Tongue (tissue), 2 donors: ENCODE measurements around the gene POMGNT1. TPM values are rescaled to one million over a fixed set of nuclear protein-coding genes. Genes with fewer than 3 reads are reported as not detected.

Experiments
- DNase-seq: peaks from one replicate; pipeline ENCODE4 v3.0.0-alpha.2; 2015
- total RNA-seq: library from RNA; depleted of rRNA; stranded (reverse); fragments of >200 nt; gene quantifications from one replicate; pipeline ENCODE4 v1.2.3, GENCODE V29; 2014

The POMGNT1 gene
- total RNA-seq, 1 donor from 2014 or later, result 40.6 TPM

DNA sequence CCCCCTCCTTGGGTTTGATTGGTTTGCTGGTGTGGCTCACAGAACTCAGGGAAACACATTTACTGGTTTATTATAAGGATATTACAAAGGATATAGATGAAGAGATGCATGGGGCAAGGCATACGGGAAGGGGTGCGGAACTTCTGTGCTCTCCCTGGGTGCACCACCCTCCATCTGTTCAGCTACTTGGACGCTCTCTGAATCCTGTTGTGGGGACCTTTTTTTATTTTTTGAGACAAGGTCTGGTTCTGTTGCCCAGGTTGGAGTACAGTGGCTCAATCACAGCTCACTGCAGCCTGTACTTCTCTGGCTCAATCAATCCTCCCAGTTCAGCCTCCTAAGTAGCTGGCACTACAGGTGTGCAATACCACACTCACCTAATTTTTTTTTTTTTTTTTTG is 12.3 kb upstream of the POMGNT1 start:
- no peak for DNase-seq

DNA sequence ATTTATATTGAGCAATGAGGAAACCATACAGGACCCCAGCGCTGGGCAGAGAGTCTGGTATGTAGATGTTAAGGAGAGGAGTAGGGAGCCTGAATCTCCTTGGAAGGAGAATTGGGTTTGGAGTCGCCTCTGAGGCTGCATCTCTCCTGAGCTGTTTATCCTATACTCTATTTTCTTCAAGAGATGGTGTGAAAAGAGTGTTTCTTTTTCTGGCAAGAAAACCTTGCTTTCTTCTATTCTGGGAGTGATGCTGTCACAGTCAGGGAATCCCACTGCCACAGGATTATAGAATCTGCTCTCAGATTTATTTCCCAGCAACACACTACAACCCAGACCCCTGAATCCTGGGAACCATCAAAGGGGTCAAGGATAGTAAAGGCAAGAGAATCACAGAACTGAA is 8.2 kb upstream of the POMGNT1 start:
- DNase-seq, result no peak

DNA sequence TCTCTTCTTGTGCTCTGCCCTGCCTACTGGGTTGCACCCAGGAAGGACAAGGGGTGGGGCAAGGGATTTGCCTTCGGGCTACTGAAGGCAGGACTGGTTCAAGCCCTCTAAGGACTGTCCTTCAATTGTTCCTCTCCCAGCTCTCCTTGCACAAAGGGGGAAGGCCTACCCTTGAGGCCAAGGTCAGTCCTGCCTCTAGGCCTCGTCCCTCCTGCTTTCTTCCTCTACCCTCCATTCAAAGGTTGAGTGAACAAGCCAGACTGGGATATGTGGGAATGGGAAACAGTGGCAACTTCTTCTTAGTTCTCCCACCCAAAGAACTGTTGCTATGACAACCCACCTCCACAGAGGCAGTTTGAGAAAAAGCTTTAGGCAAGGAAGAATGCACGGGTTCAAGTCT is 7.6 kb upstream of the POMGNT1 start:
- DNase-seq, result no peak

DNA sequence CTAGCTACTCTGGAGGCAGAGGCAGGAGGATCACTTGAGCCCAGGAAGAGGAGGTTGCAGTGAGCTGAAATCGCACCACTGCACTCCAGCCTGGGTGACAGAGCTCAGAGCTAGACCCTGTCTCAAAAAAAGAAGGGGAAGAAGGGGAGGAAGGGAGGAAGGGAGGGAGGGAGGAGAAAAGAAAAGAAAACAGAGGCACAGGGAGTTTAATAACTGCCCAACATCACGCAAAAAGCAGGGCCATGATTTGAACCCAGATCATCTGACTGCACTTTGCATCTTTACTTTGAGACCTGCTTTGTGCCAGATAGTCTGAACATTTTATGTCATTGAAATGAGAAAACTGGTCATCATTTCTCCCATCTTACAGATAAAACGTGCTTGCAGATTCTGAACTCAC is 6.9 kb upstream of the POMGNT1 start:
- DNase-seq, result no peak

DNA sequence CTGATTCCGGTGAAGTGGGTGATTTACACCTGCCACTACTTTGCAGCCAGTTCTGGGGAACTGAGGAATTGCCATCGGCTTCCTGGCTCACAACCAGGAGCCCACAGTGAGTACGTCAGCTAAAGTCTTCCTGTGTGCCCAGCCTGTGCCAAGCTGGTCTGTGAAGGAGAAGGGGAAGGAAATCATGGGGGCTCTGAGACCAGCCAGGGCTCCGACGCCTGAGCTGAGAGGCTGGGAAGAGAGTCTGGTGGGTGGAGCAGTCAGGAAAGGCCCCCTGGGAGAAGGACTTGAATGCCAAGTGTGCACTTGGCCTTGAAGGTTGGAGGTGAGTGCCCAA is 6.1 kb upstream of the POMGNT1 start:
- DNase-seq, result no peak

DNA sequence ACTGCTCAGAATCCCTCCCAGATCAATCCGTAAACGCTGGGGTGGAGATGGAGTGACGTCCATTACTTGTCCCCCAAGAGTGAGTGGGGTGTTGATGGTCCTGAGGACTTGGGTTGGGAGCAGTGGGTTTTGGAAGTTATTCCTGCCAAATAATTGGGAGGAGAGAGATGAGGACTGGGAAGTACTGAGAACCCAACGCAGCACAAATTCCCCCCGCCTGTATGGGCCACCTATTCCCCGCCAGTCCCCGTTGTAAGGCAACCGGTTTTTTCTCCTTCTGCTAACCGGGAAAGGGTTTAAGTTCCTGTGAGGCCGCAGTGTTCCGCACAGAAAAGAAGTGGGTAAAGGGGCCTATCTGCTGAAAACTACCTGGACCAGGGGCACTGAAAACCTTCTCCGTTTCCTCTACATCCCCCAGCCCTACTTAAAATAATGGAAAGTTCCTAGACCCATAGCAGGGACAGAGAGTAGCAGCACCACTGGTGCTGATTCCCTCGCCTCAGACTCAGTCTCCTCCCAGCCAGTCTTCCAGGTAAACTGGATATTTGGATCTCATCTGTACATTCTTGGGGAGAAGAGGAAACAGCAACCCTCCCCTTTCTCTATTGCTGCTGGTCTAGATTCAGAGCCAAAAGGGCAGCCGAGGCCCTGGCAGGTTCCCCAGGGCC is 5.6 kb upstream of the POMGNT1 start:
- DNase-seq, result no peak

DNA sequence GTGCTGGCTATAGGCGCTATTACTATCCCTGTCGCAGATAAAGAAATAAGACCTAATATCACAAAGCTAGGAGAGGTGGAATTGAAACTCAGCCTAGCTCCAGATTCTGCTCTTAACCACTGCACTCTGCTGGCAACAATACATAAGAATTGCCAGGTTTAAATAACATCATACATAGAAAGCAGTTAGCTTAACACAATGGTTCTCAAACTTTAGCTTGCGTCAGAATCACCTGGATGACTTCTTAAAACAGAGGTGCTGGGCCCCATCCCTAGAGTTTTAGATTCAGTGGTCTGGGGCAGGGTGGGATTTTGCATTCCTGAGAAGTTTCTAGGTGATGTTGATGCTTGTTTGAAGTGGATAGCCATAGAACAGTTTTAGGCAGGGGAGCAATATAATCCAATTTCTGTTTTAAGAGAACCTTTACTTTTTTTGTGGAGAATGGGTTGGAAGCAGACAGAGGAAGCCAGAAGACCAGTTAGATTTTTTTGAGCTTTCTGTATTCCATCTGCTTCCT is 1.1 kb upstream of the POMGNT1 start:
- no peak for DNase-seq

DNA sequence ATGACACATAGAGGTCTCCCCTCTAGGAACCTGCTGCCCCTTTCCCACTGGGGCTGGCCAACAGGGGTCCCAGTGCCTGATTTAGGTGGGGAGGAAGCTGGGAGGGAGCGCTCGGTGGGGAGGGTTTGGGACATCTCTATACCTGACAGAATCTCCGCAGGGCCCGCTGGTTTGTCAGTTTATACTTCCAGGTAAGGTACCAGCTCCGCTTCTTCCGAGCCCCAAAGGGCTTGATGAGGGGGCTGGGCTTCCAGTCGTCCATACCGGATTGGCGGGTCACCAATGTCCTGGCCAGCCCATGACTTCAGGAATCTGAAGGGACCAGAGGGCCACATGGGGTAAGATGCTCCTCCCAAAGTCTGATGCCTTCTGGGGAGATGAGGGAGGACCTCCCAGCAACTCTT is 672 bp downstream of the POMGNT1 start:
- no peak for DNase-seq

DNA sequence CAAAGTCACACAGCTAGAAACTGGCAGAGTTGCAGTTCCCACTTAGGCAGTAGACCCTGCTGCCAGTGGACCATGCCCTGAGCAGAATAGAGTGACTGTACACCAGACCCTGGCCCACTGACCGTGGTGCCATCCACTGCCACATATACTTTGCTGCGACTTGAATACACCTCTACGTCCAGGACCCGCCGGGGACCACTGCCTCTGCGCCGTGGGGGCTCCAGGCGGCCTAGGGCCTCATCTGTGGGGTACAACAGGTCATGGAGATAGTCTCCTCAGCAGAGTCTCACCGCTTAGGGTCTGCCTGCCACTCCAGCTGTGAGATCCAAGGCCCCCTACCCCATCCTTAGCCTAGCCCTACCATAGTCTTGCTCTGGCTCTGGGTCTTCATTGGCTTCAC is 1.6 kb downstream of the POMGNT1 start:
- no peak for DNase-seq

DNA sequence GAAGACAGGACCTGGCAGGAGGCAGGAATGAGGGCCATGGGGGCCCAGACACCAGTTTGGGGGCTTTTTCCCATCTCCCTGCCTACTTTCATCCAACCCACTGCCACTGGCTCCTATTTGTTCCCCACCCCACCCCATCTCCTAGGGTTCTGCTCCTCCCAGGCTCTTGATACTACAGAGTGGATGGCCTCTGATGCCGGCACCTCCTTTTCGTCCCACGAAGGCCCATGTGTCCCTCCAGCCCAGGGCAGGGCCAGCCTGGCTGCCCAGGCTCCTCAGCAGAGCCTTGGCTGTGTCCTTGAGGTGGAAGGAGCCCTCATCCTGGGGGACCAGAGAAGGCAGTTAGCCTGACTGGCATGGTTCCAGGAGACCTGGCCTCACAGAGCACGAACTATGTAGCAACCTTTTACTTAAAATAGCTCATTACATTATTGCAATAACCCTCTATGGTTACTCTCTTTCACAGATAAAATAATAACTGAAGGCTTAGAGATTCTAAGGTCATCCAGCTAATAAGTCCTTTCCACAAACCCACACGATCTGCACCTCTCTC is 3.5 kb downstream of the POMGNT1 start:
- no peak for DNase-seq

DNA sequence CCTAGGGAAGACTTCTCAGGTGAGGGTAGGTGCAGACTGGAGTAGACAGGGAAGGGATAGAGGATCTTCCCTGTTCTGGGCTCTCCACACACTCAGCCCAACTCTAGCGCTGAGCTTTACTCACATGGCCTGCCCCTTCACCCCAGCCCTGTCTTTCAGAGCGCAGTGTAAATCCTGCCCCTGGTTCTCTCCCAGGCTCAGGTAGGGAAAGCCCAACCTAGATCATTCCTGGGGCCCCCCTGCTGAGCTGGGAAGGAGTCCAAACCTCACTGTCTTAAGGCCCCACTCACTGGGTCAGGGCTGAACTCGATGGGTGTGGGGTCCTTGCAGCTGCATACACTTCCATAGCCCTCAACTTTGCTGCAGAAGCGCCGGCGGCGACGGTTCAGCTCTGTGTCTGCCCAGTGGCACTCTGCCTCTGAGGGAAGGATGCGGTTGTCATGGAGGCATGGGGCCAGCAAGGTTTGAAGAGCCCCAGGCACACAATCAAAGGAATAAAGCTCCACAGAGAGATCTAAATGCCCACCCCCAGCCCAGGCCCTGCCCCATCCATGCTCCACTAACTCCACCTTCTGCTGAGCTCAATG is 4.2 kb downstream of the POMGNT1 start:
- DNase-seq, result no peak

DNA sequence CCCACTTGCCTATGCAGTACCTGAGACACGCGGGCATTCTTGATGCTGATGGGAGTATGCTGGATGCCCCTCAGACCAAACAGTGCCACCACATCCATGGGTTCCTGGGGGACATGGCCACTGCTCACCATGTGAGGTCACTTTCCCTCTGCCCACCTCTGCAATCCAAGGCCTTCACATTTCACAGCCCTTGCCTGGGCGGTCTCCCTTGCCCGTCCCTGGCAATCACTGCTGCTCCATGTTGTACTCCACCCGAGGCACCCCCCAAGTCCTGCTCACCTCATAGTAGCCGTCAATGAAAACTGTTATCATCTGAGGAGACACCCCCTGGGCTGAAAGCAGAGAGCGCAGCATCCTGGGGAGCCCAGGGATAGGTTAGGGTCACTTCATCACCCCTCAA is 4.9 kb downstream of the POMGNT1 start:
- no peak for DNase-seq

DNA sequence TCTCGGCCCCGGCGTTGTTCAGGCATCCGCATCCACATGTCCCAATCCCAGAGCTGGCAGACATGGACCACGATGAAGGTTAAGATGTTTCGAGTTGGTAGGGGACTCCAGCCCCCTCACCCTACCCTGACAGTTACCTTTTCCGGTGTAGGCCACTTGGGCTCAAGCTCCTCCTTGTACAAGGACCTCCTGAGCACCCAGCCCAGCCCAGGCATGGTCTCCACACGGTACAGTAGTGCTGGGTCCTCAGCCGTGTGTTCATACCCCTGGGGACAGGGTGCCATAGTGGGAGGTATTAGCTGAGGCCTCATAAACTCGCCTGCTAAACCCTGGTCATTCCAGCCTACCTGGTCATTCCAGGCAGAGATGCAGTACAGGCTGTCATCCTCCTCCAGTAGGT is 6.1 kb downstream of the POMGNT1 start:
- no peak for DNase-seq

DNA sequence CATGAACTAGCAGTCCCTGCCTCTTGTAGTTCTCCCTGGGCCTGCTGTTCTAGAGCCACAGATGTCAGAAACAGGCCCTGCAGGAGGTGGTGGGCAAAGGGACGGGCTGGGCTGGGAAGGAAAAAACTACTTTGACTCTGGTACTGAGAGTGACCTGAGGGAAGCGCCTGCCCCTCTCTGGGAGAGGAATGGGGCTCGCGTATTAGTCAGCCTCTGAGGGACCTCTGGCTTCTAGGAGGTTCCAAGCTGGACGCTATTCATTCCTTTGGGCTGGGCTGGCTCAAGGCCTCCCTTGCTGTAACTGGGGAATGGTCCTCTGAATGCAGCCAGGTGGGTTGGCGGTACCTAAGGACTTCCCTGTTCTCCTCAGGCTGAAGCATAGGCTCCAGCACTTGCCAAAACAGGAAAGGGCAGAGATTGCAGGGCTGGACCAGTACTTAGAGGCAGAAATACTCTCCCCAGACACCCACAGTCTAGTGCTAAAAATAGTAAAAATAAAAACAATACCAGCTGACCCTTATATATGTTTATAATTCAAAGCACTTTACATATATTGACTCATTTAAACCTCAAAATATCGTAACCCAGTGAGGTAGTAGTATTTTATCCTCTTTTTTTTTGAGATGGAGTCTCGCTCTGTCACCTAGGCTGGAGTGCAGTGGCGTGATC is 7.1 kb downstream of the POMGNT1 start:
- no peak for DNase-seq

DNA sequence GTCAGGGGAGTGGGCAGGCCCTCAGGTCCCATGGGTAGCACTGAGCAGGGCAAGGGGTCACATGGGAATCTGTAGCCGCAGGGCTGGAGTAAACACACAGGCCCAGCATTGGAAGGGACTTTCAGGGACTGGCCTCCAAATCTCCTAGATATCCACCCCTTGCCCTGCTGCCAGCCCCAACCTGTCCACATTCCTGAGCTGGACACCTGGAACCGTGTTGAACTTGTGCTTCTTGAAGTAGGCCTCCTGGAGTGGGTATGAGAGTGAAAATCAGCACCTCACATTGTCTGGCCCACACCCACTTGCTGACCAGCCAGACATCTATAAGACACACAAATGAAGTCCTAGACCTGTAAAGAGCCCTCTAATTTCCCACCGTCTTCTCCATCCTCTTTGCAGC is 7.7 kb downstream of the POMGNT1 start:
- no peak for DNase-seq

DNA sequence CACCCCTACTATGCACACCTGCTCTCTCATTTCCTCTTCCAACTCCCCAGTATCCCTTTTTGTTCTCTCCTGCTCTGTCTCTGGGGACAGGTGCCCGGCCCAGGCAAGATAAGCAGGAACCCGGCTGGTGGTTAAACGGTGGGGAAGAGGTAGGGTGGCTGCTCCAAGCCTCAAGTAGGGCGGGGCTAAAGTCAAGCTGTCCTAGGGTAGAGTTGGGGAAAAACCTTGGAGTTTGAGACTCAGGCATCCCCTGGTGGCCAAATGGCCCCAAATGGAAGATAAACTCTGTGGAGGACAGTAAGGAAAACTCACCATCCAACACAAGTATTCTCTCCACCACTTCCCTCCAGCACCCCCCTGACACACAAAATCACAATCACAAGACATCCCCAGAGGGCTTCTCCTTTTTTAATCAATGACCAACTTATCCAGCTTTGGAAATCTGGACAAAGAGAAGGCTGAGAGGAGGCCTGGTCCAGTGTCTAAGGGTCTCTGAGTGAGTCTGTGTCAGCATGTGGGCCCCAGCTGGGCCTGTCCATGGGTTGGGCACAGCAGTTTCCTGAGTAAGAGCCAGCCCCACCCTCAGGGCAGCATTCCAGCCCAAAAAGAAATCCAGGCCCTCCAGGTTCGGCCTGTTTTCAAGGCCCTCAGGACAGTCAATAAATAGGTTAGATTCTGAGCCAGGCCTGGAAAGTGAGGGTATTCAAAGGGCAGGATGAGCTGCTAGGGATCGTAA is 9.8 kb downstream of the POMGNT1 start:
- no peak for DNase-seq

DNA sequence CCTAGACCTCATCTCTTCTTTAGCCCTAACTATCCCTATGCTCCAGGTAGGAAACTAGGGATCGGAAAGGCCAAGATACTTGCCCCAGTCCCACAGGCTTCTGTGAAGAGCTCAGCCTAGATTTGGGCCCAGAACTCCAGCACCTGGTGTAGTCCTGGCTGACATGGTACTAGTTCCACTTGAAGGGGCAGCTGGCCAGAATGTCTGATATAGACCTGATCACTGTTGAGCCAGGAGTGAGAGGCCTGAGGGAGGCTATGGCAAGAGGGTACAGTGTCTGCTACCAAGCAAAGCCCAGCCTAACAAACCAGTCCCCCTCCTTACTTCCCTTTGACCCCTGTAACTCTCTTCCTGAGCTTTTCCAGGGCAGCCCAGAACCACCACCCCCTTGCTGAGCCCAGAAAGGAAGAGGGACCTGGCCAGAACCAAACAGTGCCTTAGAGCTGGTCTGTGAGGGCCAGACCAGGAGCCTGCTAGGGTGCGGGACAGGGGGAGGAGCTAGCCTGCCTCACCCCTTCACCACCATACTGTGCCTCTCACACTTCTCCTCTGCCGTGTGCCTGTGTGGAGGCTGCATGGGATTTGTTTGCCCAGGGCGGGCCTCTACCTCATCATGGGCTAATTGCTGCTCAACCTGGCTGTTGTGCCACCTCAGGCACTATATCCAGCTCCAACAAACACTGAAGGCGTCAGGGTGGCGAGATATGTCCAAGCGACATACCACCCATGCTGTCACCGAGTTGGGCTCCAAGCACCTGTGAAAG is 10.9 kb downstream of the POMGNT1 start:
- DNase-seq, result no peak

DNA sequence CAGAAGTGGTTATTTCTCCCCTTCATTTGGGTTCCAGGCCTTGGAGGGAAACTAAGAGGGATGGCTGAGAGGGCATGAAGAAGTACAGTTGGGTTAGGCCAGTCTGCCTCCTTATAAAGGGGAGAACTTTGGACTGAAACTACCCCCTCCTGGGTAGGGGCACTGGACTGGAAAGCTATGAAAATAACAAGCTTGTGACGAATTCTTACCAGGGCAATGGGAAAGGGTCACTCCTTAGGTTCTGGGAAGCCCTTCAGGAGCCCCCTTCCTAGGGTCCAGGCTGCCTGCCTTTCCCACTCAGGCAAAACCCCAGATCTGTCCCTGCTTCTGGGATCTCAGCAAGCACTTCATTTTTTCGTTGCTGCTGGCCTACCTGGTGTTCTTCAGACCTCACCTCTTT is 12.2 kb downstream of the POMGNT1 start:
- no peak for DNase-seq

DNA sequence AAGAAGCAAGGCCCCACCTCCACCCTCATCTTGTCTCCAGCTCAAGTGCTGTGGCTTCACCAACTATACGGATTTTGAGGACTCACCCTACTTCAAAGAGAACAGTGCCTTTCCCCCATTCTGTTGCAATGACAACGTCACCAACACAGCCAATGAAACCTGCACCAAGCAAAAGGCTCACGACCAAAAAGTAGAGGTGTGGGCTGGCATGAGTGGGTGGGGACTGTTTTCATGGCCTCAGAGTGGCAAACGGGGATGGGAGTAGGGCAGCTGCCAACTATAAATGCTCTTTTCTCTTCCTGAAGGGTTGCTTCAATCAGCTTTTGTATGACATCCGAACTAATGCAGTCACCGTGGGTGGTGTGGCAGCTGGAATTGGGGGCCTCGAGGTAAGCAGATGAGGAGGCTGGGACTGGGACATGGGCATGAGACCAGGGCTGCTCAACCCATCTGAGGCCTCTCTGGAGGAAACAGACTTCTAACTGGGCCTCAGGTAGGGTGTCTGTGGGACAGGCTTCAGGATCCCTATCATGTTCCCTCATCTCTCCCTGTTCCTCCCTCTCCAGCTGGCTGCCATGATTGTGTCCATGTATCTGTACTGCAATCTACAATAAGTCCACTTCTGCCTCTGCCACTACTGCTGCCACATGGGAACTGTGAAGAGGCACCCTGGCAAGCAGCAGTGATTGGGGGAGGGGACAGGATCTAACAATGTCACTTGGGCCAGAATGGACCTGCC is 13.1 kb downstream of the POMGNT1 start:
- no peak for DNase-seq

DNA sequence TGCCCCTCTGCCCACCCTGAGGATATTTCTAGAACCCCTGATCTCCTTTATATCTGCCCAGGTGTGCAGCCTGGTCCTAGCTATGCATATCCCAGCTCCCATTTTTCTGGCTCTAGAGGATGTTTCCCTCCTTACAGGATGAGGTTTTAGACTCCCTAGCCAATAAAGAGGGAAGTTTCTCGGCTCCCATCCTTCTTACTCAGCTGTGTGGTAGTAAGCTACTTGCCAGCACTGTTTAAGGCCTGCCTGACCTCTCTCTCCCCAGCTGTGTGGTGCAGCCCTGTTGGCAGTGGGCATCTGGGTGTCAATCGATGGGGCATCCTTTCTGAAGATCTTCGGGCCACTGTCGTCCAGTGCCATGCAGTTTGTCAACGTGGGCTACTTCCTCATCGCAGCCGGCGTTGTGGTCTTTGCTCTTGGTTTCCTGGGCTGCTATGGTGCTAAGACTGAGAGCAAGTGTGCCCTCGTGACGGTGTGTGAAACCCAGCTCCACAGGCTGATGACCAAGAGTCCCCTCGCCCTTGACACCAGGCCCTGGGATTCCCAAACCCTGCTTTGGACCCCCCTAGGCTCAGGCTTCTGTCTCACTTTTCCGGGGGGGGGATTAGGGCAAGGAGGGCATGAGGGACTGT is 14.2 kb downstream of the POMGNT1 start:
- no peak for DNase-seq
